Measurements from ENCODE around the gene KCNIP4. TPM values are rescaled to one million over a fixed set of nuclear protein-coding genes. Genes with fewer than 3 reads are reported as not detected.

KCNIP4 gene
- total and polyA plus RNA-seq, 8 donors, result 0.05 TPM; not detected in 7

GRCh38 chr4:21544955-21545354 is 403.6 kb downstream of the KCNIP4 start:
- ATAC-seq, result no peak
- Histone ChIP-seq H3K27me3 (no peaks in the 10 kb centered on the region), H3K4me3 (no peak overlapping the region), H3K27ac (no peak overlapping the region), H3K4me1 (no peaks in the 10 kb centered on the region), H3K9me3 (no peaks in the 10 kb centered on the region), H3K36me3 (no peaks in the 10 kb centered on the region)
- FAIRE-seq, result no peak
- TF ChIP-seq CTCF (IDR thresholded peaks at IDR 0.05), result no peak
- intact Hi-C loops (cut with DNase I), result no loop called here
- DNase-seq, result no peak
- 54 to 56% methylated on average over 3 of the region's 3 CpGs for WGBS, 2 donors

- FAIRE-seq, result no peak
- intact Hi-C loops (cut with DNase I), result no loop called here
- DNase-seq, result no peak
- no peak for TF ChIP-seq CTCF (IDR thresholded peaks at IDR 0.05)
- Histone ChIP-seq H3K4me3 (no peak overlapping the region), H3K4me1 (no peaks in the 10 kb centered on the region), H3K9me3 (no peaks in the 10 kb centered on the region), H3K27ac (no peak overlapping the region), H3K27me3 (no peaks in the 10 kb centered on the region), H3K36me3 (no peaks in the 10 kb centered on the region)
- WGBS, 2 donors, result 2 to 4% methylated on average over 1 of the region's 1 CpG
- ATAC-seq, result peak in 3 of 4 donors; percentile 22 to 76 (median 70)
These were observed 404.2 kb downstream of the KCNIP4 start for GRCh38 chr4:21544415-21544814.

GRCh38 chr4:21543514-21543913 is 405.1 kb downstream of the KCNIP4 start:
- TF ChIP-seq CTCF (IDR thresholded peaks at IDR 0.05), result no peak
- no peaks in the 10 kb centered on the region for H3K9me3 ChIP-seq
- 68 to 71% methylated on average over 3 of the region's 3 CpGs for WGBS, 2 donors
- DNase-seq, result no peak
- no peaks in the 10 kb centered on the region for H3K27me3 ChIP-seq
- no peak overlapping the region for H3K4me3 ChIP-seq
- H3K27ac ChIP-seq, result no peak overlapping the region
- ATAC-seq, result no peak
- intact Hi-C loops (cut with DNase I), result no loop called here
- no peaks in the 10 kb centered on the region for H3K36me3 ChIP-seq
- FAIRE-seq, result no peak
- no peaks in the 10 kb centered on the region for H3K4me1 ChIP-seq

GRCh38 chr4:21535898-21536297 is 412.7 kb downstream of the KCNIP4 start:
- H3K27me3 ChIP-seq, result peaks cover 0 to 8% (median 0%) of the 10 kb centered on the region in 4 donors
- TF ChIP-seq CTCF (IDR thresholded peaks at IDR 0.05), result no peak
- H3K36me3 ChIP-seq, result no peaks in the 10 kb centered on the region
- no peaks in the 10 kb centered on the region for H3K9me3 ChIP-seq
- intact Hi-C loops (cut with DNase I), result no loop called here
- no peak overlapping the region for H3K27ac ChIP-seq
- FAIRE-seq, result no peak
- 40 to 49% methylated on average over 3 of the region's 3 CpGs for WGBS, 2 donors
- H3K4me1 ChIP-seq, result no peaks in the 10 kb centered on the region
- no peak for DNase-seq
- peak in 1 of 4 donors; percentile 43 for ATAC-seq
- H3K4me3 ChIP-seq, result no peak overlapping the region

- intact Hi-C loops (cut with DNase I), result no loop called here
- no peak for ATAC-seq
- FAIRE-seq, result no peak
- no peak for TF ChIP-seq CTCF (IDR thresholded peaks at IDR 0.05)
- Histone ChIP-seq H3K36me3 (no peaks in the 10 kb centered on the region), H3K9me3 (no peaks in the 10 kb centered on the region), H3K4me1 (no peaks in the 10 kb centered on the region), H3K27me3 (peaks cover 0 to 8% (median 0%) of the 10 kb centered on the region in 4 donors), H3K27ac (no peak overlapping the region), H3K4me3 (no peak overlapping the region)
- DNase-seq, result no peak
These were observed 417.5 kb downstream of the KCNIP4 start for GRCh38 chr4:21531048-21531447.

Measured in pancreas (tissue), 10 donors.